GM19438 (cell line): ENCODE results near the gene S100A3.
"Not testable (repeated sequence)": the region's sequence is repeated elsewhere in the genome, so short reads cannot be mapped to it uniquely, and the experiment has no call there.

Experiments used
- ATAC-seq: cut with Tn5 transposase; IDR thresholded peaks from one replicate; pipeline ENCODE4 v1.9.1; 2021; ENCODE audit warnings: low read depth; ENCODE audit not compliant: unreplicated experiment

Gene S100A3, protein sequence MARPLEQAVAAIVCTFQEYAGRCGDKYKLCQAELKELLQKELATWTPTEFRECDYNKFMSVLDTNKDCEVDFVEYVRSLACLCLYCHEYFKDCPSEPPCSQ

DNA sequence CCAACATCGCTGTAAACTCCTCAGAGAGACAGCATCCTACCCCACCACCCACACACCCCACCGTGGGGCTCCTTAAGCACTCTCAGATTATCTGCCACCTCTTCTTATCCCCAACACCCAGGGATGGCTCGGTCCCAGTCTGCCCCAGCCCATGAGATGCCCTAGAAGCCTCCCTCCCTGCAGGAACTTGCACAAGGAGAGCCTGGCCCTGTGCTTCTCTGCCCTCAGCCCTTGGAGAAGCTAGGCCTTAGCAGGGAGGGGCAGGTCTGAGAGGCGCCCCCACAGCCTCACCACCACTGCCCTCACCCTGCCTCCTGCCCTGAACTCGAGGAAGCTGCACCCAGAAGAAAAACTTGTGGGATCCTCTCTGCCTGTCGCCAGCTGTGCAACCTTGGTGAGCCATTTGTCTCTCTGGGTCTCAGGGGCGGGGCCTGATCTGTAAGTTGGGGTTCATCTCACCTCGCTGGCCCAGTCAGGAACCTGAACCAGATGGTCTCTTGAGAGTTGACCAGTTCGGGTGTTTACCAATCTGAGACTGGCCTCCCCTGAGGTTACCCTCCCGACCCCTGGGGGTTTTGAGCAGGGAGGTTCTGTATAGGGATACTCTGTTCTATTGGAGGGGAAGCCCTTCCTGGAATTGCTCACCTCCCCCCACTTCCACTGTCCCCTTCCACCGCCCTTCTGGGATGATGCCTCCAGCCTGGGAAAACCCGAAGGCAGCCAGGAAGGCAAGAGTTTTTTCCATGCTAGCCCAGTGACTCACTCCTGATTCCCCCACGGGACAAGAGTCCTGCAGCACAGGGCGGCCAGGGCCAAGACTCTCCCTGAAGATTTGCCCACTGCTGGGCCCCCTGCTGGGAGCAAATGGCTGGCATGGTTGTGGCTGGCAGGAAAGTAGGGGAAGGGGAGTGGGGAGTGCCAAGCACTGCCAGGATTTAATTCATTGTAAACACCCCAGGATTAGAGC is at the start of gene S100A3:
TSS of gene S100A3 (minus strand) at position 537 of the 967 bp plus-strand sequence. CDS start 773 bp downstream, outside the sequence.
- ATAC-seq = no peak

- peak; percentile 99 for ATAC-seq
Observed at GRCh38 chr1:153598309-153599172, 49.5 kb upstream of the S100A3 start.

- ATAC-seq = no peak
Observed at GRCh38 chr1:153597206-153597605, 48.1 kb upstream of the S100A3 start.

DNA sequence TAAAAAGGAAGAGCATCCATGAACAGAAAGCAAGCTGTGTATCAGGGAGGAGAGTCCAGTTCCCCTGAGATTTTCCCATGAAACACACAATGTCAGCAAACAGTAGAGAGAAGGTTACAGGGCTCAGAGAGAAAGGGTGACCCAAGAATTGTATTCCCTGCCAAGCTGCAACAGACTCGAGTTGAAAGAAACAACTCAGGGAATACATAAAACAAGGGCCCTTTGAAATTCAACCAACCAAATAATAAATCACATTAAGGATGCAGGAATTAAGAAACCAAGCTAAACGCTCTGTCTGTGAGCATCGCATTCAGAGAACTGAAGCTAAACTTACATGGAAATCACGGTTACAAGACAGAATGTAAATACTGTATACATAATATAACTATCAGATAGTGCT is 43.7 kb upstream of the S100A3 start:
- no peak for ATAC-seq

DNA sequence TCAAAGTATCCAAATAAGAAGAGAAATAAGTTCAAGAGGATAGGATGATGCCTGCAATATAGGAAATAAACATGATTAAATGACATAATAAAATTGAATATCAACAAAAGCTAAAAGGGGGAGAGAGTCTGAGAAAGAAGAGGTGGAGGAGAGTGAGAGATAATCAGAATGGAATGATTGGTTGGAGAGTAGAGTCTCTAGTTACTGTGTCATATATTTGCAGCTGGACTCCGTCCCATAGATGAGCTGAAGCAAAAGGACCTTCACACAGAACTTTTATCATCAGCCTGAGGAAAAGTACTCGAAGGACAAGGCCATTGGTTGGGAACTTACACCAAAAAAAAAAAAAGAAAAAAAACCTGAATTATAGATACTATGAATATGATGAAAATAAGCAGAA is 39.4 kb upstream of the S100A3 start:
- ATAC-seq = no peak

- not testable (repeated sequence) for ATAC-seq
Observed at GRCh38 chr1:153588033-153588432, 39.0 kb upstream of the S100A3 start.

- no peak for ATAC-seq
Observed at GRCh38 chr1:153587314-153587713, 38.3 kb upstream of the S100A3 start.

- no peak for ATAC-seq
Observed at GRCh38 chr1:153586347-153586746, 37.3 kb upstream of the S100A3 start.

GRCh38 chr1:153585006-153585405 is 35.9 kb upstream of the S100A3 start:
- ATAC-seq = no peak

GRCh38 chr1:153583976-153584375 is 34.9 kb upstream of the S100A3 start:
- no peak for ATAC-seq

DNA sequence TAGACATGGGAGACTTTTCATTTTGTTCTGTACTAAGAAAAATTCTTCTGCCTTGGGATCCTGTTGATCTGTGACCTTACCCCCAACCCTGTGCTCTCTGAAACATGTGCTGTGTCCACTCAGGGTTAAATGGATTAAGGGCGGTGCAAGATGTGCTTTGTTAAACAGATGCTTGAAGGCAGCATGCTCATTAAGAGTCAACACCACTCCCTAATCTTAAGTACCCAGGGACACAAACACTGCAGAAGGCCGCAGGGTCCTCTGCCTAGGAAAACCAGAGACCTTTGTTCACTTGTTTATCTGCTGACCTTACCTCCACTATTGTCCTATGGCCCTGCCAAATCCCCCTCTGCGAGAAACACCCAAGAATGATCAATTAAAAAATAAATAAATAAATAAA is 34.5 kb upstream of the S100A3 start:
- ATAC-seq = not testable (repeated sequence)

DNA sequence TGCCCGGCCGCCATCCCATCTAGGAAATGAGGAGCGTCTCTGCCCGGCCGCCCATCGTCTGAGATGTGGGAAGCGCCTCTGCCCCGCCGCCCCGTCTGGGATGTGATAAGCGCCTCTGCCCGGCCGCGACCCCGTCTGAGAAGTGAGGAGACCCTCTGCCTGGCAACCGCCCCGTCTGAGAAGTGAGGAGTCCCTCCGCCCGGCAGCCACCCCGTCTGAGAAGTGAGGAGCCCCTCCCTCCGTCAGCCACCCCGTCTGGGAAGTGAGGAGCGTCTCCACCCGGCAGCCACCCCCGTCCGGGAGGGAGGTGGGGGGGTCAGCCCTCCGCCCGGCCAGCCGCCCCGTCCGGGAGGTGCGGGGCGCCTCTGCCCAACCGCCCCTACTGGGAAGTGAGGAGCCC is 33.8 kb upstream of the S100A3 start:
- not testable (repeated sequence) for ATAC-seq

GRCh38 chr1:153578936-153579335 is 29.9 kb upstream of the S100A3 start:
- no peak for ATAC-seq

DNA sequence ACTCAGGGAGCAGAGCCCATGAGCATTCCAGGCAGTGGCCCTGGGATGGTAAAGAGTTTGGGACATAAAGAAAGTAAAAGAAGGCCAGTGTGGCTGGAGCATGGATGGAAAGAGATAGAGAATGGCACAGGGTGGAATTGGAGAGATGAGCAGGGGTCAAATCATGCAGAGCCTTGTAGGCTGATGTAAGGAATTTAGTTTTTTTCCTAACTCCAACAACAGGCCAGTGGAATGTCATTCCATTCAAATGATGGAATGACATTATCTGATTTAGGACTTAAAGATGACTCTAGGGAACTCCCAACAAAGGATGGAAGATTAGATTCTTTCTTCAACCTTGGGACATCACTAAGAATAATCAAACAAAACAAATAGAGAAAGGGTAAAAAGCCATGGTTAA is 29.4 kb upstream of the S100A3 start:
- no peak for ATAC-seq

DNA sequence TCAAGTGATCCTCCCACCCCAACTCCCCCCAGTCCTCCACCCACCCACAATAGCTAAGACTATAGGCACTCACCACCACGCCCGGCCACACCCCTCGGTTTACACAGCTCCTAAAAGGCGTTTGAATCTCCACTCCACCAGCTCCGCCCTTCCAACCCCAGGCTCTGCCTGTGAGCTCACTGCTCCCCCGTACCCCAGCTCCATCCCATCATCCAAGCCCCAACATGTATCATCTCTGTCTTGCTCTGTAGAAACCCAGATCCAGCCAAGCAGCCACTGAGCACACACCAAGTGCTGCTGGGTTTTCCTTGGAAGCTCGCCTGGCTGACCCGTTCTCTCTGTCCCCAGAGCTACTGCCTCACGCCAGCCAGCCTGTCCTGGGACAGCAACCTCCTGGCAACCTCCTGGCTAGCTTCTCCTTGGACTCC is 28.6 kb upstream of the S100A3 start:
- ATAC-seq = no peak

- no peak for ATAC-seq
Observed at GRCh38 chr1:153577138-153577537, 28.1 kb upstream of the S100A3 start.

DNA sequence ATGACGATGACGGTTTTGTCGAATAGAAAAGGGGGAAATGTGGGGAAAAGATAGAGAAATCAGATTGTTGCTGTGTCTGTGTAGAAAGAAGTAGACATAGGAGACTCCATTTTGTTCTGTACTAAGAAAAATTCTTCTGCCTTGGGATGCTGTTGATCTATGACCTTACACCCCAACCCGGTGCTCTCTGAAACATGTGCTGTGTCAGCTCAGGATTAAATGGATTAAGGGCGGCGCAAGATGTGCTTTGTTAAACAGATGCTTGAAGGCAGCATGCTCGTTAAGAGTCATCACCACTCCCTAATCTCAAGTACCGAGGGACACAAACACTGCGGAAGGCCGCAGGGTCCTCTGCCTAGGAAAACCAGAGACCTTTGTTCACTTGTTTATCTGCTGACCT is 26.4 kb upstream of the S100A3 start:
- not testable (repeated sequence) for ATAC-seq

GRCh38 chr1:153575081-153575491 is 26.0 kb upstream of the S100A3 start:
- not testable (repeated sequence) for ATAC-seq

GRCh38 chr1:153573351-153573750 is 24.3 kb upstream of the S100A3 start:
- no peak for ATAC-seq

GRCh38 chr1:153572569-153573015 is 23.5 kb upstream of the S100A3 start:
- no peak for ATAC-seq

GRCh38 chr1:153571706-153572105 is 22.6 kb upstream of the S100A3 start:
- ATAC-seq = no peak
